ENCODE data around the gene PDX1.

Gene PDX1

DNA sequence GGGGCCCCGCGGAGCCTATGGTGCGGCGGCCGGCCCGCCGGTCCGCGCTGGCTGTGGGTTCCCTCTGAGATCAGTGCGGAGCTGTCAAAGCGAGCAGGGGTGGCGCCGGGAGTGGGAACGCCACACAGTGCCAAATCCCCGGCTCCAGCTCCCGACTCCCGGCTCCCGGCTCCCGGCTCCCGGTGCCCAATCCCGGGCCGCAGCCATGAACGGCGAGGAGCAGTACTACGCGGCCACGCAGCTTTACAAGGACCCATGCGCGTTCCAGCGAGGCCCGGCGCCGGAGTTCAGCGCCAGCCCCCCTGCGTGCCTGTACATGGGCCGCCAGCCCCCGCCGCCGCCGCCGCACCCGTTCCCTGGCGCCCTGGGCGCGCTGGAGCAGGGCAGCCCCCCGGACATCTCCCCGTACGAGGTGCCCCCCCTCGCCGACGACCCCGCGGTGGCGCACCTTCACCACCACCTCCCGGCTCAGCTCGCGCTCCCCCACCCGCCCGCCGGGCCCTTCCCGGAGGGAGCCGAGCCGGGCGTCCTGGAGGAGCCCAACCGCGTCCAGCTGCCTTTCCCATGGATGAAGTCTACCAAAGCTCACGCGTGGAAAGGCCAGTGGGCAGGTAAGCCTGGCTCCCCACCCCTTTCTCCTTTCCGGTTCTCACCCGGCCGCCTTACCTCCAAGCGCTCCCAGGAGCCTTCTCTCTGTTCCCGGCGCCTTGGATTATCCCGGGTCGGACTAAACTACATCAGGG, at the start of gene PDX1:
TSS of gene PDX1 (plus strand) at position 67 of the 743 bp plus-strand sequence. CDS start at position 206, 139 bp downstream.
- peak; percentile 7 for DNase-seq

DNA sequence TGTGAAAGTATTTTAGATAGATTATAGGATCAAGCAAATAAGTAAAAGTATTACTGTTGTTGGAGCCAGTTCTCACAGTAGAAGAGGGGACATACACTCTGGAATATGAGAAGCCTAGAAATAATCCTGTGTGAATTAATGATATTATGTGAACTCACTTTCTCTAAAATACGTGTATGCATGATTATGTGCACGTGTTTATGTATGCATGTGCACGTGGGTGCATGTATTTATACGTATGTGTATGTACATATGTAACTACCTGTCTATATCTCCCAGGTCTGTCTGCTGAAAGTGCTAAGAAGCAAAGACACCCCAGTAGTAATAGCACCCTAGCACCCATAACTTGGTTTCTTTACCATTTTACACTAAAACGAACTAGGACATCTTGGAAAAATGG, 41.5 kb upstream of the PDX1 start:
- DNase-seq = no peak

DNA sequence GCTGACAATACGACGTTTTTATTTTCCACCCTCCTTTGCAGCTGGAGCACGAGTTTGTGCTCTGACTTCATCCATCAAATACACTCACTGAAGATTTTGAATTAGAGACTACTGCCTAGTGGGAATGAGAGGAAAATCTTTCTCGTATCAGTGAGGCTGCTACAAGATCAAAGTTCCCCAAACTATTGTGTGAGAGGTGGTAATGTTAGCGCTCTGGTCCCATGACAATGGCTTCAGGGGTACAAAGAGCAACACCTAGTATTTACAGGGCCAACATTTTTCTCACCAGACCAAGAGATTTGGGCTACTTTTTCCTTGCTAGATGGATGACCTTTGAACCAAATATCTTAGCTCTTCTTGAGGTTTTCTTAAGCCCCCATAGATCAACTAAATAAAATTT, 30.3 kb upstream of the PDX1 start:
- DNase-seq = no peak

DNA sequence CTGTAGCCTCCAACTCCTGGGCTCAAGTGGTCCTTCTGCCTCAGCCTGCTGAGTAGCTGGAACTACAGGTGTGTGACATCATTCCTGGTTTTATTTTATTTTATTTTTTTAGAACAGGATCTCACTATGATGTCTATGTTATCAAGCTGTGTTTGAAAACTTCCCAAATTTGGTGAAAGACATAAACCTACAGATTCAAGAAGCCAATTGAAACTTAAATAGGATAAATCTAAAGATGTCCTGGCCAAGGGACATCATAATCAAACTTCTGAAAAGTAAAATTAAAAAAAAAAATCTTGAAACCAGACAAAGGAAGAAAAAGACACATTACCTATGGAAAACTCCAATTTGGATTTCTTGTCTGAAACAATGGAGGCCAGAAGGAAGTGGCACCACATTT, 23.1 kb upstream of the PDX1 start:
- no peak for DNase-seq

DNA sequence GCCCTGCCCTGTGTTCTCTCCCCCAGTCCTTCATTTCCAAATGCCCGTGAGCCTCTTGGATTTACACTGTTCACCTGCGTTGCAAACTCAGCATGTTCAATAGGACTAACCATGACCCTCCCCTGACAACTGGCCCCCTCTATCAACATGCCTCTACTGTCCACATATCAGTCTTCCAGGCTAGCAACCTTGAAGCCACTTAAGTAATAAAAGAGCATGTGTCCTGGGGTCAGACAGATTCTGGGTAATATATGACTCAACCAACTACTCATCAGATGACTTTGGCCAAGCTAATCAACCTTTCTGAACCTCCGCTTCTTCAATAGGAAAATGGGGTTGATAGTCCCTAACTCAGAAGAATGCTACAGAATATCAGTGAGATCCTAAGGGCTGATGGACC, 15.1 kb upstream of the PDX1 start:
- no peak for DNase-seq

DNA sequence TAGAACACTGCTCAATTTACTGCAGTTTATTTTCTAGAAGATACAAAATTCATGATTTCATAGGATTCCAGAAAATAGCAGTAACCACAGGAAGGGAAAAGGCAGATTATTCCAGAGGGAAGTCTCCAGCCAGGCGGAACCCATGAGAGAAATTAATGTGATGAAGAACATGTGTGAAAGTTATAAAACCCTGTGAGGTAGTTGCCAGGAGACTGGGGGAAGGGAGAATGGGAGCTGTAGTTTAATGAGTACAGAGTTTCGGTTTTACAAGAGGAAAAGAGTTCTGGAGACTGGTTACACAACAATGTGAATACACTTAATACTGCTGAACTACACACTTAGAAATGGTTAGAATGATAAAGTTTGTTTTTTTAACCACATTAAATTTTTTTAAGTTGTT, 14.2 kb upstream of the PDX1 start:
- DNase-seq = no peak

DNA sequence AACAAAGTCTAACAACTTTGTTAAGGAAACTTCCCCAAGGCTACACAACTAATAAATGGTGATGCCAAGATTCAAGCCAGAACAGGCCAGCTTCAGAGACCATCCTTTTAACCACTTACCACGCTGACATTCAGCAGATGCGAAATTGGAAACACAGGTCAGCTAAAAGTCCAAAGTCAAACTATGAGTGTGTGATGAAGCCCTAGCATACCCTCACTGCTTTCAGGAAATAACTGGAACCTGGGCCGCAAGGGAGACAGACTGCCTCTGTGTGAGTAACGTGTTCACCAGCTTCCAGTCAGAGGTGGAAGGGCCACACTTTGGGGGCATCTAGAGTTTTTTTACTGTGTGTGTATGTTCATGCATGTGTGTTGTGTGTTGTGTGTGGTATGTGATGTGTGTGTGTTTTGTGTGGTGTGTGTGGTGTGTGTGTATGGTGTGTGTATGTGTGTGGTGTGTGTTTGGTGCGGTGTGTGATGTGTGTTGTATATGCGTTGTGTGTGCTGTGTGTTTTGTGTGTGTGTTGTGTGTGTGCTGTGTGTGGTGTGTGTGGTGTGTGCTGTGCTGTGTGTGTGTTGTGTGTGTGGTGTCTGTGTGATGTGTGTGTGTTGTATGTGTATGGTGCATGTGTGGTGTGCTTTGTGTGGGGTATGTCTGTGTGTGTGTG, 12.5 kb upstream of the PDX1 start:
- no peak for DNase-seq

DNA sequence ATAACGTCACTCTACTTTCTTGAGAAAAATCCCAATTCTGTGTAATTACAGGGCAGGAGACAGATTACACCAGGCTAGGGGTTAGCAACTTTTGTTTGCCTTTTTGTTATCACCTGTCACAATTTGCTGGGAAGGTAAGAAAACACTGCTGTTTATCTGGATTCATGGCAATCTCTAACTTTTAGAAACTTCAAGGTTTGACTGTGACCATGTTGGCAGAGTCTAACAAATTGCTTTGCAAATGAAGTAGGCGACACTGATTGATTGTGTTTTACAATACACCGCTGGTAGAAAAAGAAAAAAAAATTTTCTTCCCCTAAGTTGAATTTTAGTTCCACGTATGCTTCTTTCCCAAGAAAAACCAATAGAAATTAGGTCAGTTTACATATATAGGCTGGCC, 10.4 kb upstream of the PDX1 start:
- no peak for DNase-seq

DNA sequence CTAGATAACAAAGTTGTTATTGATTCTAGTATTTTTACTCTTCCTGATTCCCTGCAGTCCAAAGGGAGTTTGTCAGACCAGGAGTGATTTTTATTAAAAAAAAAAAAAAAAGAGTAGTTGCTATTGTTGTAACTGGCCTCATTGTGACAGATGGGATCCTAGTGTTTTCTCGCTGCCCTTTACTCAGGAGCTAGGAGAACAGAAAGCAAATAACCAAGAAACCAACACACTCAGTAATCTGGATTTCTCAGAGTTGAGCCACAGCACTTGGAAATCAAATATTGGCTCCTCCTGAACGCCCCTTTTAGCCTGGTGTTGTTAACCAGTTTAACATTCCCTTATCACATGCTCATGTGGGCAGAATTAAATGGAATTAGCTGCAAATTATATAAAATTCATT, 8.3 kb upstream of the PDX1 start:
- no peak for DNase-seq

DNA sequence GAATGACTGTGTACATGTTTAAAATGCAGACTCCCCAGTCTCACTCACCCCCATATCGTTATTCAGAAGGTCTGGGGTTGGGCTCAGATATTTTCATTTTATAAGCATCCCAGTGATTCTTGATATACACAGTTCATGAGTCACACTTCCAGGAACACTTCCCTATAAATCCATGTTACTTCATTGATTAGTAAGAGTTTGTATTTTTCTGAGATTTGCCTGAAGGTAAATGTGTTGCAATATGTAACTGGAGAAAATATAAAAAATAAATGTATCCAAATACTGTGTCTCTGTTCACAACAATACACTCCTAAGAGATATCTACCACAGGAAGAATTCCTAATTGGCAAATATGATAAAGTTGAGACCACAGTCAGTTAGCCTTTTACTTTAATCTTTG, 6.6 kb upstream of the PDX1 start:
- DNase-seq = no peak

DNA sequence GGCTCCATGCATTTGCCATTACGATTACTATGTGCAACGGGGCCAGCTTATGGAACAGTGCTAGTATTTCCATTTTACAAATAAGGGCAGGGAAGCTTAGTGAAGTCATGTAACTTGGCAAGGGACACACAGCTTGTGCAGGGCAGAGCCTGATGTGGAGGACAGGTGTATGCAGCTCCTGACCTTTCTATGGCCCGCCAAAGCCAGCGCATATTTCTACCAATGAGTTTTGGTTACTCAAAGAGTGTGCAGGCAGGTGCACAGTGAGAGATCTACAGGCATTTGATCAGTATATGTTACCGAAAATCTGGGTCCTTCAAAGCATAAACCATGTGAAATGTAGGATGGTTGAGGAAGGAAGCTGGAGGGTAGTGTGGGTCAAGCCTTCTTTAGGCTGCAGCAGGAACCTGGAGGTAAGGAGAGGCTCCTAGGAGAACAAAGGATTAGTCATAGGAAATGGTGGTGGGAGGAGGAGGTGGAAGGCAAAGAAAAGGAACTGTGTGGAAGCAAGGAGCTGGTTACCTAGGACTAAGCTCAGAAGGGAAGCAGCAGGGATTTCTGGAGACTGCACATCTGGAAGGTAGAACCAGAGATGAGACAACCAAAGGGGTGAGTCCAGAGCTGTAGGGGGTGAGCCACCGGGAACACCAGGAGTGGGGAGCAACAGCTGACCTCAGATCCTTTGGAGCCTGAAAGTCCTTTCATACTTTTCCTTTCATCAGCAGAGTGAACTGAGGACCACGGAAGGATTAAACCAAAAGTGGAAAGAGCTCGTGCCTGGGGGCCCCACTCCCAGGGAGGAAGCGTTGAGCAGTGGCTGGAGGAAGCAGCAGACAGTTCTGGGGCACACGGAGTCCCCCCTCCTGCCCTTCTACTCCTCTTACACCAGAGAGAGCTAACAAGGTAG, 4.2 kb upstream of the PDX1 start:
- no peak for DNase-seq

DNA sequence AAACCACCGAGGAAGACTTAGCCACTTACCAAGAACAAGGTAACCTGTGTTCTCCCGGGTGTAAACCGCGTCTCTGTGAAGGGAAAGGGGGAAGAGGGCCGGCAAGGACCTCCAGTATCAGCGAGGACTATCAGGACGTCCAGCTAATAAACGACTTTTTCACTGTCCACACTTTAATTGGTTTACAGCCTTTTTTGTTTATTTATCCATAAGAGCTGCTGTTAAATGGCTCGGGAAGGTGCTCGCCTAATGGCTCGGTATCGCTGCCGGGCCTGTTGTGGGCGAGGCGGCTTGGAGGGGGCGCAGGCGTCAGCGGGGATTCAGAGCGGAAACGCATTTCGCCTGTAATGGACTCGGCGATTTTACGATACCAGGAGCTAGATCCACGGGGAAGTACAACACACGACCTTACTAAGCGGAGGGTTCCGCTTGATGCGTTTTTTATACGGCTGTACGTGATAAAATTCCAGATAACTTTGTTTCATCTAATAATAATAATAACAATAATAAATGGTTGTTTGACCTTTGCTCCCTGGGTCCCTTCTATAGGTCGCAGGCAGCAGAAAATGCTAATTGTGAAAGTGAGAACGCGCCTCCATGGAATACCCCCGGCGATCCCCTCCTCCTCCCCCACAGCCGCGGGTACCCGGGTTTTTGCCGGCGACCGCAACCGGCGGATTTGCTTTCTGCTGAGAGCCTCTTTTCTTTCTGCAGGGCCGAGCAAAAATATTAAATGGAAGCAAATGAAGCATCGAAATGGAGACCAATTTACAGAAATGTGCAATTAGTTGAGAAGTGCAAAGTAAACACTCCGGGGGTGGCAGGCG, 2.5 kb upstream of the PDX1 start:
- no peak for DNase-seq

DNA sequence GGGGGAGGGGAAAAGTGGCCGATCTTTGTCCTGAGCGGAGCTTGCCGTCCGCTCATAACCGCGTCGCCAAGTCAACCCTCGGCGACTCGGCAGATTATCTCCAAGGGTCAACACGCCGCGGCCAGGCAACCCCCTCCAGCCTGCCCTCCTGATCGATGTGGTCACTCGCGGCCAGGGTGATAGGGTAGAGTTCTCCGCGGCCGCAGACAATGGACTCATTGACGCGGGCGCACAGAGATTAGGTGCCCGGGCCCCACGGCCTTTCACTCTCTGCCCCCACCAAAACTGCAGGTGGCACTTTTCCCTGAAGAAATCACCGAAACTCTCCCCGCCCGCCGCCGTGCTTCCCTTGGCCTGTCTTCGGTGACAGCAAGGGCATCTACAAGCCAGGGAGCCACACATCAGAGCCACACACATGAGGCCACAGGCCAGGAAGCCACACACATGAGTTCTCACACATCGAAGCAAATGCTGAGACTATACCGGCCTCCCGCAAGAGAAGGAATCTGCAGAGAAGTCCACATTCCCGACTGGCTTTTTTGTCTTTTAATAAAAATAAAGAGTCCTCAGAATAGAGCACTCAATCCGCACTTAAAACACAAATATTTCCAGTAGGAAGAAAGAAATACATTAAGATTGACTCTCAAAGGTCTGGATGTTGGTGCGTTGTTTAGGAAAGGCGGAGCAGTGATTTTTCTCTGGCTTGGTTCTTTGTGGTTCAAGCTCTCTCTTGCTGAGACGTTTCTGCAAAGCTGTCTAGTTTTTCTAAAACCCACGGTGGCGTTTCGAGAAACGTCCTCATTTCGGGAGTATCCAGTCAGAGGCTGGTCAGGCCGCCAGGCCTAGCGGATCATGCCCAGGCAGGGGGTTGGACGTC, 1.5 kb upstream of the PDX1 start:
- no peak for DNase-seq

DNA sequence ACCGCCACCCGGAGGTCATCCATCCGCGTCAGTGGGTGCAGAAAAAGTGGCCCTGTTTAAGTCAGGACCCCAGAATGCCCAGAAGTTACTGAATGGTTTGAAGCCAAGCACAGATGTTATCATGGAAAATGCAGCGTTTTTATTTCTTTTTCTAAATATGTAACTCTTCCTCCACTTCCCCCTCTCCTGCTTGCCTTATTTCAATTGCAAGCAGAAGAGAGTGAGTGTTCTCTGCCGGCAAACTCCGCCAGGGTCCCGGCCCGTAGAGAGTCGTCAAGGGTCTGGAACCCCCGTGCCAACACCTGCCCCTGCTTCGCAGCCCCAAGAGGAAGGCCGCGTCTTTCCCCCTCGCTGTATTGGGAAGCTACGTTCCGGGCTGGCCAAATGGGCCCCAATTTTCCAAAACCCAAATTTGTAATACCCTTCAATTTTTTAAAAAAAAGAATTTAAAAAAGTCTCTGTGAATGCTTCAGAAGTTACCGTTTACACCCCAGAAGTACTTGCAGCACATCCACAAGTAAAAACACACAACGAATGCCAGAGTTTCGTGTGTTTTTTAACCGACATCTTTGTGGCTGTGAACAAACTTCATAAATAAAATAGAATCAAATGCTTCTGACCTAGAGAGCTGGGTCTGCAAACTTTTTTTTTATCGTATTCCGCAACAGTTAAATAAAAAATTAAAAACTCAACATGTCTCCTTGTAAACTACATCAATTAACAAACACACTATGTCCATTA, 712 bp upstream of the PDX1 start:
- no peak for DNase-seq

DNA sequence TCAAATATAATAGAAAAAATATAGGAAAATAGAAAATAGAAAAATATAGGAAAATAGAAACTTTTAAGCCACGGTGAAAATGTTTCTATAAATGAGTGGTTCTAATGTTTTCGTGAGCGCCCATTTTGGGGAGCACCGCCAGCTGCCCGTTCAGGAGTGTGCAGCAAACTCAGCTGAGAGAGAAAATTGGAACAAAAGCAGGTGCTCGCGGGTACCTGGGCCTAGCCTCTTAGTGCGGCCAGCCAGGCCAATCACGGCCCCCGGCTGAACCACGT, 204 bp upstream of the PDX1 start:
- no peak for DNase-seq

DNA sequence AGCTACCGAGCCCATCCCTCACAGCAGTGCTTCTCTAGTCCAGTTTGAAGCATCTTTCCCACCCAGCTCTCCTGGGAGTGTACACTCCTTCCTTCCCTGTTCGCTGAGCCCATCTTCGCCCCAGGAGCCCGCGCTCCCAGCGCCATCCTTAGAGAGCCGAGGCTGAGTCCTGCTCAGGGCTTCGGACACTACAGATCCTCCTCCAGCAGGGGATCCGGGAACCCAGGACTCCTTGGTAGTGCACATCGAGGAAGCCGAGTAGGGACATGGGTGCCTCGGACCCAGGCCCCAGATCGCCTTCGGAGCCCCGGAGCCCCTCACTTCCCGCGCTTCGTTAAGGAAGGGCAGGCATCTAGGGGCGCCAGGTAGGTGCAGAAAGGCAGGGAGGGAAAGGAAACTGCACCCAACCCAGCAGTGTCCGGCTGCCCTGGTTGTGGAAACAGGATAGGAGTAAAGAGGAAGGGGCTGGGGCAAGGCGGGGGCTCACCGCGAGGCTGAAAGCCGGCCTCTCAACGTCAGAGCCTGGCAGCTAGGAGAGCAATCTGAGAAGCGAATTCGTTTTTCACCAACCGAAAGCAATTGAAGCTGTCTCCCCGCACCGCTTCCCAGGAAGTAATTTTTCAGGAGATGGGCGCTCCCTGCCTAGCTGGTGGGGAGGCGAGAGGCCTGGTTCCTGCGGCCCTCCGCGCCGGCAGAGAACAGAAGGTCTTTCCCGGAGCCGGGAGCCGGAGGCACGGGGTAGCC, 1.0 kb downstream of the PDX1 start:
- no peak for DNase-seq

DNA sequence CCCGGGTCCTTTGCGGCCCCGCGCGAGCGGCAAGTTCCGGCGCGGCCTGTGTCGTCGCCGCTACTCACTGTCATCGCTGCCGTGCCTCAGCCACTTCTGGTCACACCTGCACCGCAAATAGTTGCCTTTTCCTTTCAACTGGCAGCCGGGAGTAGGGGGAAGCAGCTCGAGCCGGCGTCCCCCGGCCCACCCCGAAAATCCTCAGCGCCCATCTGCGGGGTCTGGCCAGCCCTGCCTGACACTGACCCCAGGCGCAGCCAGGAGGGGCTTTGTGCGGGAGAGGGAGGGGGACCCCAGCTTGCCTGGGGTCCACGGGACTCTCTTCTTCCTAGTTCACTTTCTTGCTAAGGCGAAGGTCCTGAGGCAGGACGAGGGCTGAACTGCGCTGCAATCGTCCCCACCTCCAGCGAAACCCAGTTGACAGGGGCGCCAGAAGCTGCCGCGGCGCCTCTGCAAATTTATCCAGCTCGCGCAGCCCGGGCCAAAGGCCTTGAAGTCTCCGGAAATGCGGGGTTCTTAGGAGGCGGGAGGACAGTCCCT, 1.7 kb downstream of the PDX1 start:
- DNase-seq = no peak

DNA sequence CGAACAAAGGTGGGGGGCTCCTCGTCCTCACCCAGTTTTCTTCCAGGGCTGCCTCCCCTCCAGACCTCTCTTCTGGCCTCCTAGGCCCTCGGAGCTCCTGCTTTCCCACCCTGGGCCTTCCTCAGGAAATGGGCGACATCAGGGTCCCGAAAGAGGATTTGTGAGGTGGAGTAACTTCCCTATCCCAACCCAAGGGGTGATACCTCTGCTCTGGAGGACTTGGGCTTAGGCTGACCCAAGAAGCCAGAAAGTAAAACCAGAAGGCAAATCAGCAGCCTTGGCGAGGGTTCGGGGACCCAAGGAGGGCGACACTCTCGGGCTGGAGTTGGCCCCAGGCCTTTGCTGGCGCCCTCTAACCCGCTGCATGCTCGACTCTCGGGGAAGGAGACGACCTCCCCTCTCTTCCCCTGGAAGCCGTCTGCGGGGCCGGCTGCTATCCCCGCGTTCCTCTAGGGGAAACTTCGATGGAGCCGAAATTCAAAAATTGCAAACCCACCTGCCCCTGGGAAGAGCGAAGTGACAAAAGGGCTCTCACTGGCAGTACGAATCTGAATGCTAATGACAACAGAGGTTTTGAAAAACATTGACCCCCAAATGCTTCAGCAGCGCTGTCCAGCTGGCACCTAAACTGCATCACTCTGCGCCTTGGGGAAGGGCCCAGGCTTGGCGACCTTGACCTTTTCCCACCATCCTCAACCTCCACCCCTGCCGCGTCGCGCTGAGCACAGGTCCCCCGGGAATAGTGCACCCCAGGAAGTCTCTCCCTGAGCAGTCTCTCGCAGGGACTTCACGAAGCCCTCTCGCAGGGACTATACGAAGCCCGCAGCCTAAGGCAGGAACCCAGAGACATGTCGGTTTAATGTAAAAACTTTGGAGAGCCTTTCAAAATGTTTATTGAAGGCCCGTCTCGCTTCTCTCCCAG, 2.4 kb downstream of the PDX1 start:
- DNase-seq = no peak

All from DMS79 (cell line).